HepG2 (cell line): Measurements from ENCODE around the gene THRB. TPM values are rescaled to one million over a fixed set of nuclear protein-coding genes. Genes with fewer than 3 reads are reported as not detected.

Experiments used
- ATAC-seq: fragments of 200-7000 bp; cut with Tn5 transposase; 3 replicates; pipeline ENCODE4 v1.9.1; 2020; ENCODE audit warnings: mild to moderate bottlenecking, moderate library complexity
- BruUV-seq: library from RNA; stranded (reverse); fragments of 400-500 nt; replicated peaks from 2 replicates; lab custom pipeline; 2021; lab: Mats Ljungman, UMichigan
- CTCF ChIA-PET: fragments of 300-600 bp; formaldehyde crosslinking; extraction: SDS; loops from one replicate; lab custom pipeline; 2021; ENCODE audit warnings: low total read pairs, inconsistent platforms, low intra/inter-chr PET ratio; lab: Yijun Ruan, JAX
- POLR2A ChIA-PET: fragments of 350-600 bp; sonication (Branson Sonifier 250); formaldehyde crosslinking; loops from one replicate; lab custom pipeline; 2020; ENCODE audit warnings: antibody characterized with exemption, inconsistent platforms; lab: Yijun Ruan, JAX
- DNase-seq: peaks from one replicate; pipeline ENCODE4 v3.0.0-alpha.2; 2015; ENCODE audit warnings: low spot score
- FAIRE-seq: peaks from 3 replicates; lab custom pipeline; 2011; peaks lifted over from hg19 to GRCh38; lab: Jason Lieb, UNC
- H2AFZ ChIP-seq: one replicate; pipeline ENCODE4 v1.6.1; 2011; ENCODE audit warnings: low read length, inconsistent platforms
- H3K27ac ChIP-seq: fragments of 300-600 bp; 3 replicates; pipeline ENCODE4 v1.8.0; 2011; ENCODE audit warnings: mixed run types, mild to moderate bottlenecking, mixed read lengths, low read length, inconsistent platforms; ENCODE audit not compliant: insufficient read depth; ENCODE audit errors: extremely low read length
- H3K27me3 ChIP-seq, 2 experiments: fragments of 200-600 bp in 1 of 2; 2 replicates in 1 of 2; 3 replicates in 1 of 2; pipeline versions ENCODE4 v1.6.0 to v1.8.0; 2011; ENCODE audit warnings: low read length in 2 of 2, mild to moderate bottlenecking in 2 of 2, moderate library complexity in 2 of 2, inconsistent platforms in 1 of 2; ENCODE audit not compliant: insufficient read depth in 2 of 2, control insufficient read depth in 1 of 2
- H3K36me3 ChIP-seq, 2 experiments: fragments of 200-600 bp in 1 of 2; replicated peaks in 1 of 2; 2 replicates in 1 of 2; 3 replicates in 1 of 2; pipeline versions ENCODE4 v1.5.1 to v1.8.0; 2011; ENCODE audit warnings: low read length in 2 of 2, inconsistent platforms in 1 of 2; ENCODE audit not compliant: insufficient read depth in 2 of 2, control insufficient read depth in 1 of 2
- H3K4me1 ChIP-seq: 2 replicates; pipeline ENCODE4 v1.5.1; 2012; ENCODE audit warnings: low read length, inconsistent platforms; ENCODE audit not compliant: insufficient read depth
- H3K4me2 ChIP-seq: 2 replicates; pipeline ENCODE4 v1.6.0; 2011; ENCODE audit warnings: low read depth, low read length, inconsistent platforms
- H3K4me3 ChIP-seq, 3 experiments: fragments of 200-600 bp in 1 of 3; sonication (generic), shearing (Covaris generic) in 1 of 3; replicated peaks in 1 of 3; 2 replicates each; pipeline ENCODE4 v1.5.1; 2011 to 2016; ENCODE audit warnings: low read length in 3 of 3, inconsistent platforms in 2 of 3, low read depth in 2 of 3, mild to moderate bottlenecking in 2 of 3, control low read depth in 1 of 3, mixed read lengths in 1 of 3; ENCODE audit not compliant: insufficient read depth in 1 of 3
- H3K79me2 ChIP-seq: one replicate; pipeline ENCODE4 v1.6.1; 2011; ENCODE audit warnings: low read length, inconsistent platforms; ENCODE audit not compliant: insufficient read depth
- H3K9ac ChIP-seq: 2 replicates; pipeline ENCODE4 v1.6.0; 2011; ENCODE audit warnings: mild to moderate bottlenecking, low read depth, low read length, inconsistent platforms; ENCODE audit not compliant: insufficient read depth
- H3K9me3 ChIP-seq: 2 replicates; pipeline ENCODE4 v1.5.1; 2012; ENCODE audit warnings: mild to moderate bottlenecking, low read length
- H4K20me1 ChIP-seq: 2 replicates; pipeline ENCODE4 v1.6.0; 2011; ENCODE audit warnings: inconsistent platforms, mild to moderate bottlenecking, low read length, moderate library complexity; ENCODE audit not compliant: insufficient read depth
- EP300 ChIP-seq, 3 experiments: sonication (generic) in 1 of 3; formaldehyde crosslinking in 1 of 3; IDR thresholded peaks; 2 replicates each; pipeline versions ENCODE4 v1.5.1 to v1.6.1; 2011 to 2020; ENCODE audit warnings: low read depth in 2 of 3, low read length in 2 of 3, borderline replicate concordance in 1 of 3, improper control_type of control experiment in 1 of 3, mild to moderate bottlenecking in 1 of 3, missing genetic modification reagents in 1 of 3, moderate library complexity in 1 of 3
- PPARG ChIP-seq: conservative IDR thresholded peaks from 2 replicates; pipeline ENCODE4 v1.6.1; 2016; ENCODE audit warnings: missing biosample characterization, missing genetic modification reagents
- SOX13 ChIP-seq, 3 experiments: fragments of 450-650 bp in 1 of 3; sonication (generic) in 1 of 3; formaldehyde crosslinking in 1 of 3; IDR thresholded peaks in 2 of 3; conservative IDR thresholded peaks in 1 of 3; 2 replicates each; pipeline versions ENCODE4 v1.5.0 to v1.6.1; 2016 to 2020; ENCODE audit warnings: antibody characterized with exemption in 1 of 3, mild to moderate bottlenecking in 1 of 3, missing compliant biosample characterization in 1 of 3, missing genetic modification reagents in 1 of 3, moderate library complexity in 1 of 3
- SRF ChIP-seq: IDR thresholded peaks from 2 replicates; pipeline ENCODE4 v1.6.1; 2011; ENCODE audit warnings: mild to moderate bottlenecking, low read depth, low read length, moderate library complexity
- TFDP1 ChIP-seq: IDR thresholded peaks from 2 replicates; pipeline ENCODE4 v1.6.1; 2016; ENCODE audit warnings: missing compliant biosample characterization, missing genetic modification reagents, borderline replicate concordance
- UBTF ChIP-seq: sonication (generic); formaldehyde crosslinking; IDR thresholded peaks from 2 replicates; pipeline ENCODE4 v1.4.0; 2020; ENCODE audit warnings: mild to moderate bottlenecking, missing genetic modification reagents
- ZGPAT ChIP-seq: IDR thresholded peaks from 2 replicates; pipeline ENCODE4 v1.6.1; 2016; ENCODE audit warnings: mild to moderate bottlenecking
- WGBS: methylation state at CpG from one replicate; pipeline ENCODE4 v1.1.6; 2017; ENCODE audit warnings: low lambda C conversion rate; 5-methylcytosine and 5-hydroxymethylcytosine counted together
- in situ Hi-C: cut with HindIII; loops from 2 replicates; pipeline ENCODE4 v1.10.0; 2017; ENCODE audit warnings: low pct_unique_long_range_greater_than_20kb; ENCODE audit not compliant: extremely low pct_ligation_motif_present
- intact Hi-C: fragments of 100-400 bp; cut with micrococcal nuclease; formaldehyde crosslinking; loops from one replicate; pipeline ENCODE4 v1.10.0; 2022; ENCODE audit not compliant: unreplicated experiment
- polyA plus RNA-seq, 8 experiments: library from polyadenylated mRNA; depleted of rRNA in 3 of 8; stranded (reverse) in 7 of 8; unstranded in 1 of 8; fragments of >200 nt; fragmentation: Illumina TruSeq in 4 of 8; extraction: Trizol in 4 of 8; gene quantifications; 2 replicates each; pipeline versions ENCODE4 v1.2.1 to v1.2.3, GENCODE V29; 2011 to 2016; ENCODE audit warnings: low read depth in 4 of 8, missing spikeins in 1 of 8, mixed read lengths in 1 of 8; ENCODE audit not compliant: insufficient read depth in 1 of 8
- total RNA-seq, 5 experiments: library from RNA; depleted of rRNA; stranded (reverse); fragments of >200 nt; fragmentation: Illumina TruSeq; extraction: Trizol; gene quantifications; 2 replicates each; pipeline ENCODE4 v1.2.3, GENCODE V29; 2016; ENCODE audit warnings: low read depth in 1 of 5
- TF ChIP-seq, protein P1 (sequence below): sonication (generic); formaldehyde crosslinking; IDR thresholded peaks from 2 replicates; pipeline ENCODE4 v1.8.0; 2022; ENCODE audit warnings: mild to moderate bottlenecking, missing genetic modification reagents, moderate library complexity
- TF ChIP-seq, protein P2 (sequence below): IDR thresholded peaks from 2 replicates; pipeline ENCODE4 v1.4.0; 2020; ENCODE audit warnings: mild to moderate bottlenecking, missing genetic modification reagents

The THRB gene
- total and polyA plus RNA-seq, 2 of the 13 experiments (the other 11 are each of a cell fraction or from before 2014, with no cell fraction given) = 4.7 to 22.7 TPM

GRCh38 chr3:24373198-24373959, 121.3 kb downstream of the THRB start:
- FAIRE-seq (peak; percentile 60), DNase-seq (peak; percentile 67), ATAC-seq (peak; percentile 78)
- Histone ChIP-seq H4K20me1 (no peaks in the 10 kb centered on the region), H3K4me3 (peak overlapping the region; percentile 4 to 35 (median 8); a peak in 3 of 6 replicates), H3K36me3 (no peaks in the 10 kb centered on the region), H3K79me2 (peaks cover 10% of the 10 kb centered on the region), H3K4me1 (peaks cover 63% of the 10 kb centered on the region), H2AFZ (no peak overlapping the region), H3K27me3 (no peaks in the 10 kb centered on the region), H3K4me2 (peak overlapping the region; percentile 75), H3K9me3 (no peaks in the 10 kb centered on the region), H3K9ac (peak overlapping the region; percentile 48), H3K27ac (peak overlapping the region; percentile 80)
- intact Hi-C loops (loop anchor here (10.0 kb wide), 1 partner anchor 109 kb away; no protein-coding TSS in a partner anchor), in situ Hi-C loops (no loop called here)
- WGBS = 40% methylated on average over 9 of the region's 9 CpGs
- no TSS peak for BruUV-seq
- ChIA-PET CTCF (no interaction called here), POLR2A (interaction anchor here (0.6 to 3.1 kb wide), 6 partner anchors 8 to 150 kb away, joined by 3 to 20 read pairs (median 7); partner anchors contain the start of gene THRB)
- TF ChIP-seq SRF = 0 out of 2 replicates have a peak, but pooled peaks have one; percentile 13
- TF ChIP-seq, protein P1, sequence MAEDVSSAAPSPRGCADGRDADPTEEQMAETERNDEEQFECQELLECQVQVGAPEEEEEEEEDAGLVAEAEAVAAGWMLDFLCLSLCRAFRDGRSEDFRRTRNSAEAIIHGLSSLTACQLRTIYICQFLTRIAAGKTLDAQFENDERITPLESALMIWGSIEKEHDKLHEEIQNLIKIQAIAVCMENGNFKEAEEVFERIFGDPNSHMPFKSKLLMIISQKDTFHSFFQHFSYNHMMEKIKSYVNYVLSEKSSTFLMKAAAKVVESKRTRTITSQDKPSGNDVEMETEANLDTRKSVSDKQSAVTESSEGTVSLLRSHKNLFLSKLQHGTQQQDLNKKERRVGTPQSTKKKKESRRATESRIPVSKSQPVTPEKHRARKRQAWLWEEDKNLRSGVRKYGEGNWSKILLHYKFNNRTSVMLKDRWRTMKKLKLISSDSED (CRISPR knock-in tag) = no peak
- 0 out of 2 replicates have a peak, but pooled peaks have one; percentile 6 for TF ChIP-seq PPARG (CRISPR knock-in tag)
- TF ChIP-seq, protein P2, sequence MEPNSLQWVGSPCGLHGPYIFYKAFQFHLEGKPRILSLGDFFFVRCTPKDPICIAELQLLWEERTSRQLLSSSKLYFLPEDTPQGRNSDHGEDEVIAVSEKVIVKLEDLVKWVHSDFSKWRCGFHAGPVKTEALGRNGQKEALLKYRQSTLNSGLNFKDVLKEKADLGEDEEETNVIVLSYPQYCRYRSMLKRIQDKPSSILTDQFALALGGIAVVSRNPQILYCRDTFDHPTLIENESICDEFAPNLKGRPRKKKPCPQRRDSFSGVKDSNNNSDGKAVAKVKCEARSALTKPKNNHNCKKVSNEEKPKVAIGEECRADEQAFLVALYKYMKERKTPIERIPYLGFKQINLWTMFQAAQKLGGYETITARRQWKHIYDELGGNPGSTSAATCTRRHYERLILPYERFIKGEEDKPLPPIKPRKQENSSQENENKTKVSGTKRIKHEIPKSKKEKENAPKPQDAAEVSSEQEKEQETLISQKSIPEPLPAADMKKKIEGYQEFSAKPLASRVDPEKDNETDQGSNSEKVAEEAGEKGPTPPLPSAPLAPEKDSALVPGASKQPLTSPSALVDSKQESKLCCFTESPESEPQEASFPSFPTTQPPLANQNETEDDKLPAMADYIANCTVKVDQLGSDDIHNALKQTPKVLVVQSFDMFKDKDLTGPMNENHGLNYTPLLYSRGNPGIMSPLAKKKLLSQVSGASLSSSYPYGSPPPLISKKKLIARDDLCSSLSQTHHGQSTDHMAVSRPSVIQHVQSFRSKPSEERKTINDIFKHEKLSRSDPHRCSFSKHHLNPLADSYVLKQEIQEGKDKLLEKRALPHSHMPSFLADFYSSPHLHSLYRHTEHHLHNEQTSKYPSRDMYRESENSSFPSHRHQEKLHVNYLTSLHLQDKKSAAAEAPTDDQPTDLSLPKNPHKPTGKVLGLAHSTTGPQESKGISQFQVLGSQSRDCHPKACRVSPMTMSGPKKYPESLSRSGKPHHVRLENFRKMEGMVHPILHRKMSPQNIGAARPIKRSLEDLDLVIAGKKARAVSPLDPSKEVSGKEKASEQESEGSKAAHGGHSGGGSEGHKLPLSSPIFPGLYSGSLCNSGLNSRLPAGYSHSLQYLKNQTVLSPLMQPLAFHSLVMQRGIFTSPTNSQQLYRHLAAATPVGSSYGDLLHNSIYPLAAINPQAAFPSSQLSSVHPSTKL (CRISPR knock-in tag) = 0 out of 2 replicates have a peak, but pooled peaks have one; percentile 11
- TF ChIP-seq UBTF (CRISPR knock-in tag) = peak; percentile 23; the same call in 1 of the 2 replicates
- TF ChIP-seq SOX13 (IDR thresholded peaks at IDR 0.05) = no peak
- TF ChIP-seq SOX13 (CRISPR knock-in tag; conservative IDR thresholded peaks at IDR 0.05 in 1 of 2, IDR thresholded peaks at IDR 0.05 in 1 of 2) = peak in 1 of 2 experiments; percentile 22; a peak in 1 of 4 replicates
- no peak for TF ChIP-seq TFDP1 (CRISPR knock-in tag)
- TF ChIP-seq EP300 (IDR thresholded peaks at IDR 0.05; ENCODE audit: low read depth in 2 of 2, low read length in 2 of 2) = peak in 1 of 2 experiments; percentile 19; a peak in 1 of 4 replicates
- TF ChIP-seq EP300 (CRISPR knock-in tag; IDR thresholded peaks at IDR 0.05; ENCODE audit: borderline replicate concordance) = no peak
- TF ChIP-seq ZGPAT (CRISPR knock-in tag) = 0 out of 2 replicates have a peak, but pooled peaks have one; percentile 18
